Embryonic facial prominence (tissue), 1 donor: ENCODE measurements around the gene CLCN1.
"Not testable (repeated sequence)": the region's sequence is repeated elsewhere in the genome, so short reads cannot be mapped to it uniquely, and the experiment has no call there.

Experiments
- DNase-seq: peaks from one replicate; pipeline ENCODE4 v3.0.0-alpha.2; 2016; ENCODE audit errors: extremely low spot score

The CLCN1 gene

GRCh38 chr7:143315776-143316175 is at the start of gene CLCN1:
CLCN1 (plus strand) TSS chr7:143316111; CDS start chr7:143316213, 102 bp downstream.
- DNase-seq, result no peak

- no peak for DNase-seq
Observed at GRCh38 chr7:143269251-143269650, 46.7 kb upstream of the CLCN1 start.

- no peak for DNase-seq
Observed at GRCh38 chr7:143271240-143271639, 44.7 kb upstream of the CLCN1 start.

GRCh38 chr7:143272871-143273270 is 43.0 kb upstream of the CLCN1 start:
- DNase-seq, result no peak

GRCh38 chr7:143279186-143280098 is 36.5 kb upstream of the CLCN1 start:
- DNase-seq, result peak; percentile 81

GRCh38 chr7:143280160-143280559 is 35.8 kb upstream of the CLCN1 start:
- DNase-seq, result no peak

- no peak for DNase-seq
Observed at GRCh38 chr7:143280566-143280965, 35.3 kb upstream of the CLCN1 start.

GRCh38 chr7:143281529-143281928 is 34.4 kb upstream of the CLCN1 start:
- DNase-seq, result no peak

- no peak for DNase-seq
Observed at GRCh38 chr7:143282124-143282523, 33.8 kb upstream of the CLCN1 start.

GRCh38 chr7:143283381-143283780 is 32.5 kb upstream of the CLCN1 start:
- no peak for DNase-seq

GRCh38 chr7:143284591-143285469 is 31.1 kb upstream of the CLCN1 start, which contains the start of gene TMEM139:
TMEM139 (plus strand) TSS chr7:143284958; CDS start chr7:143285958, 1,000 bp downstream.
- DNase-seq, result no peak

GRCh38 chr7:143285470-143285778 is 30.5 kb upstream of the CLCN1 start:
- DNase-seq, result no peak

GRCh38 chr7:143285806-143286521 is 29.9 kb upstream of the CLCN1 start:
- no peak for DNase-seq

GRCh38 chr7:143286522-143286890 is 29.4 kb upstream of the CLCN1 start:
- no peak for DNase-seq

- no peak for DNase-seq
Observed at GRCh38 chr7:143287339-143287934, 28.5 kb upstream of the CLCN1 start.

- DNase-seq, result peak; percentile 92
Observed at GRCh38 chr7:143287935-143288826, 27.7 kb upstream of the CLCN1 start, which contains the start of gene CASP2. CASP2 (plus strand) TSS chr7:143288351; CDS start chr7:143288456, 105 bp downstream.

GRCh38 chr7:143288836-143289235 is 27.1 kb upstream of the CLCN1 start:
- no peak for DNase-seq

GRCh38 chr7:143289421-143289820 is 26.5 kb upstream of the CLCN1 start:
- no peak for DNase-seq

GRCh38 chr7:143289888-143290287 is 26.0 kb upstream of the CLCN1 start:
- not testable (repeated sequence) for DNase-seq

GRCh38 chr7:143290293-143290692 is 25.6 kb upstream of the CLCN1 start:
- no peak for DNase-seq
